Esophagus muscularis mucosa (tissue), 4 donors: ENCODE results near the gene CLCN3. TPM values are rescaled to one million over a fixed set of nuclear protein-coding genes. Genes with fewer than 3 reads are reported as not detected.

Experiments used
- DNase-seq: peaks from one replicate; pipeline ENCODE4 v3.0.0-alpha.2; 2017; ENCODE audit errors: extremely low spot score
- H3K27ac ChIP-seq, 4 donors: fragments of 200-600 bp; sonication (generic); replicated peaks in 1 of 4; 1 replicate in 3 of 4; 2 replicates in 1 of 4; pipeline ENCODE4 v1.5.1; 2016 to 2019; ENCODE audit warnings: mild to moderate bottlenecking in 1 of 4
- H3K27me3 ChIP-seq, 4 donors: fragments of 200-600 bp; sonication (generic); one replicate each; pipeline versions ENCODE4 v1.5.1 to v1.6.0; 2016 to 2019
- H3K36me3 ChIP-seq, 4 donors: fragments of 200-600 bp; sonication (generic); one replicate each; pipeline ENCODE4 v1.5.1; 2016 to 2019
- H3K4me1 ChIP-seq, 4 donors: fragments of 200-600 bp; sonication (generic); one replicate each; pipeline ENCODE4 v1.5.1; 2016 to 2019
- H3K4me3 ChIP-seq, 4 donors: fragments of 200-600 bp; sonication (generic); 1 replicate in 2 of 4; 2 replicates in 2 of 4; pipeline ENCODE4 v1.5.1; 2016 to 2019; ENCODE audit warnings: mild to moderate bottlenecking in 4 of 4, moderate library complexity in 1 of 4
- H3K9me3 ChIP-seq, 4 donors: fragments of 200-600 bp; sonication (generic); 1 replicate in 3 of 4; 2 replicates in 1 of 4; pipeline ENCODE4 v1.5.1; 2016 to 2019
- CTCF ChIP-seq, 3 experiments: fragments of 200-600 bp in 2 of 3; fragments of 450-650 bp in 1 of 3; sonication (generic) in 2 of 3; IDR thresholded peaks; one replicate each; pipeline ENCODE4 v1.5.1; 2017 to 2019; ENCODE audit warnings: antibody characterized with exemption in 3 of 3, mild to moderate bottlenecking in 2 of 3, moderate library complexity in 1 of 3
- EP300 ChIP-seq: sonication (generic); formaldehyde crosslinking; IDR thresholded peaks from one replicate; pipeline ENCODE4 v1.6.1; 2017; ENCODE audit warnings: antibody characterized with exemption
- POLR2A ChIP-seq: fragments of 450-650 bp; IDR thresholded peaks from one replicate; pipeline ENCODE4 v1.6.1; 2017; ENCODE audit warnings: antibody characterized with exemption, moderate library complexity, mild to moderate bottlenecking, low read depth
- POLR2AphosphoS5 ChIP-seq, 2 donors: sonication (generic); formaldehyde crosslinking; IDR thresholded peaks; one replicate each; pipeline ENCODE4 v1.6.1; 2017; ENCODE audit warnings: antibody characterized with exemption in 2 of 2
- WGBS: methylation state at CpG from one replicate; pipeline ENCODE4 v1.1.5; 2018; 5-methylcytosine and 5-hydroxymethylcytosine counted together
- intact Hi-C: fragments of 100-400 bp; cut with DNase I; formaldehyde crosslinking; loops from one replicate; pipeline ENCODE4 v1.15.1; 2023
- total RNA-seq, 4 donors: library from RNA; depleted of rRNA; stranded (reverse); fragments of >200 nt; gene quantifications; one replicate each; pipeline versions ENCODE4 v1.1.0 to v1.2.1, GENCODE V29; 2016

CLCN3 gene
- total RNA-seq, 4 donors from 2014 or later, result 11.2 to 17.7 (median 14.9) TPM

DNA sequence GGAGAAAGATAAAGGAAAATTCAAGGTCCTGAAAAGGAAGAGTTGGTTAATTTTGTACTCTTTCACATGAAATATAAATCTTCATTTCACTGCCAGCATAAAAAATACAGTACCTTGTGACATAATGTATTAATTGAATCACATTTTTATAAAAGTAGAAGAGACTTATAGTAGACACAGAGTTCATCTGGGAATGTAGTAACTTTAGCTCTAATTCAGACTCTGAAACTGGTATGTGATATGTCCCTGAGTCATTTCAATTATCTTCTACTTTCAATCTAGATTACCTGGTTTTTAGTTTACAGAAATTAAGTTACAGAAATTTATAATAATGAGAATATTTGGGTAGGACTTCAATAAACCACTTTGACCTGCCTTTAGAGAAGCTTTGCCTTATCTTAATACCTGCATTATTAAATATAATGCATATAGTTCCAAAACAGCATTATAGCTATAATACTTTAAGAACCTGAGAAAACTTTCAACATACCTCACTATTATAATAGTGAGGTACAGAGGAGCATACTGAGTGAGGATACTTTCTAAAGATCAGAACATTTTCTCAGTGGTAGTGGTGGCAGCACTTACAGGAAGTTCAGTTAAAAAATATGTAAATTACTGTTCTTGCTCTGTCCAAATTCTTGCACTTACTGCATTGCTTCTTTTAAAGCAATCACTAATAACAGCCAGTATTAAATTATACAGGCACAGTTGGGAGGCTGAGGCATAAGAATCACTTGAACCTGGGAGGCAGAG, 19.2 kb upstream of the CLCN3 start:
- TF ChIP-seq POLR2AphosphoS5 (IDR thresholded peaks at IDR 0.05) (no peak), EP300 (no peak), POLR2A (no peak), CTCF (IDR thresholded peaks at IDR 0.05) (no peak)
- H3K4me1 ChIP-seq, result peaks cover 0 to 7% (median 2%) of the 10 kb centered on the region in 4 donors
- intact Hi-C loops, result no loop called here
- H3K9me3 ChIP-seq, result no peaks in the 10 kb centered on the region
- no peak for DNase-seq
- H3K4me3 ChIP-seq, result no peak overlapping the region
- H3K27me3 ChIP-seq, result no peaks in the 10 kb centered on the region
- no peak overlapping the region for H3K27ac ChIP-seq
- H3K36me3 ChIP-seq, result peaks cover 11 to 48% (median 29%) of the 10 kb centered on the region in 4 donors

DNA sequence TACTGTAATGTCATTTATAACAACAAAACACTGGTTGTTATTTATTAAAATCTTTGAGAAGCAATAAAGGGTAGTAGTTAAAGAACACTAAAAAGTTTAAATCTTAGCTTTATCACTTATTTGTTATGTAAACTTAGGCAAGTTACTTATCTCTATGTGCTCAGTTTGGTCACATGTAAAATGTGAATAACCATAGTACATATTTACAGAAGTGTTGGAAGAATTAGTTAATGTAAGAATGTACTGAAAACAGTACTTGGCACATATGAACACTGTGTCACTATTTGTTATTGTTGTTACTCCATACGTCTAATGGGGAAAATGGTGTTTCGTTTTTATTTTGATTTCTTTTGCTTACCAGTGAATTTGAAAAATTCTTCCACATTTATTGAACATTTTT, 17.1 kb upstream of the CLCN3 start:
- intact Hi-C loops, result no loop called here
- Histone ChIP-seq H3K4me1 (peaks cover 0 to 7% (median 2%) of the 10 kb centered on the region in 4 donors), H3K4me3 (no peak overlapping the region), H3K9me3 (no peaks in the 10 kb centered on the region), H3K36me3 (peaks cover 4 to 36% (median 18%) of the 10 kb centered on the region in 4 donors), H3K27me3 (no peaks in the 10 kb centered on the region), H3K27ac (no peak overlapping the region)
- TF ChIP-seq POLR2AphosphoS5 (IDR thresholded peaks at IDR 0.05) (no peak), POLR2A (no peak)
- WGBS, result 89% methylated on average over 2 of the region's 2 CpGs
- DNase-seq, result no peak

DNA sequence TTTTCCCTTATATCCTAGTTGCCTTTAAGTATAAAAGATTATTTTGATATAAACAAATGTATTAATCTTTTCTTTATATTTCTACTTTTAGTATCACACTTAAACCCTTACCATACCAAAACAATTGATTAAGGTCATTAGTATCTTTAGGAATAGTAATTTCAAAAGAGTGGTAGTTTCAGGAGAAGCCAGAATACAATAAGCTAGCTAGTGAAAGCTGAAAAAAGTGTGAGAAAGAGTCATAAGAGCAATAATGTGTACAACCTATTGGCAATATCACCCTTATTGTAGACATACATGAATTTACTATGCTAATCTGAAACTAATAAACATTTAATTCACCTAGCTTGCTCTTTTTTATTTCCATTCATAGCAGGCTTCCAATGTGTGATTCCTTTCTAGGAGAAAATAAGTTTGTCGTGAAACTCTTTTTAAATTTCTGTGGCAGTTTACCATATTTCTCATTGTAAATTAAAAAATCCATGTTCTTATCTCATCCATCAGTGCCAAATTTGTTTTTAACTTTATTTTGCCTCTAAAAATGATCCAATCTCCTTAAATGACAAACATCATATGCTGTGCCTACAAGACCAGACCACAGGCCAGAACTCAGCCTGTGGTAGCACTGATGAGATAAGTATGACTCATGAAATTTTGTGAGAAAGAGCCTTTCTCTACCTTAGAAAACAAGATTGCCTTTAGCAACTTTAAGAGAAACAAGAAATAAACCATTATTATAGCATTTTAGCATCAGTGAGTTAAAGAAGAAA, 16.1 kb upstream of the CLCN3 start:
- 0% methylated on average over 1 of the region's 1 CpG for WGBS
- Histone ChIP-seq H3K4me3 (no peak overlapping the region), H3K36me3 (peaks cover 0 to 32% (median 15%) of the 10 kb centered on the region in 4 donors), H3K27me3 (no peaks in the 10 kb centered on the region), H3K4me1 (peaks cover 0 to 7% (median 2%) of the 10 kb centered on the region in 4 donors), H3K27ac (no peak overlapping the region), H3K9me3 (no peaks in the 10 kb centered on the region)
- TF ChIP-seq POLR2AphosphoS5 (IDR thresholded peaks at IDR 0.05), result no peak
- TF ChIP-seq CTCF (IDR thresholded peaks at IDR 0.05), result no peak
- TF ChIP-seq EP300, result no peak
- intact Hi-C loops, result no loop called here
- DNase-seq, result no peak

DNA sequence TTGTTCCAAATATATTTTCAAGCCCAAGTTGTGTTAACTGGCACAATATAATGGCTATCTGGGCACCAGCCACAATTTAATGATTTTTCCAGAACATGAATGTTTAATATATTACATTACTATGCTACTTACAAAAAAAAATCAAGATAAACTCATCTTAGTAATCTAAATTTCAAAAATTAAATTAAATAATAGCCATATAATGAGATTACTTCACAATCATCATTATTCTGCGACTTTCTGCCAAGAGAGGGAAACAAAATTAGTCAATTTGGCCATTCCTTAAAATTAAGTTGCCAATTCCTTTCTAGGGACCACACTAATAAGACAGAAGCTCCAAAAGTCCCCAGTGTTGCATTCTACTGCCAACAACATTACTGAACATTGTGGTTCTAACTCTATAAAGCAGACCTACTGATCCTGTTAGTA, 15.5 kb upstream of the CLCN3 start:
- no peak for DNase-seq
- H3K27me3 ChIP-seq, result no peaks in the 10 kb centered on the region
- peaks cover 0 to 11% (median 3%) of the 10 kb centered on the region in 4 donors for H3K4me1 ChIP-seq
- intact Hi-C loops, result no loop called here
- peak overlapping the region in 1 of 4 donors; percentile 5 for H3K27ac ChIP-seq
- WGBS, result 90% methylated on average over 1 of the region's 1 CpG
- H3K9me3 ChIP-seq, result no peaks in the 10 kb centered on the region
- TF ChIP-seq POLR2AphosphoS5 (IDR thresholded peaks at IDR 0.05), result no peak
- no peak for TF ChIP-seq CTCF (IDR thresholded peaks at IDR 0.05)
- TF ChIP-seq EP300, result no peak
- no peak for TF ChIP-seq POLR2A
- H3K36me3 ChIP-seq, result peaks cover 0 to 27% (median 12%) of the 10 kb centered on the region in 4 donors
- H3K4me3 ChIP-seq, result no peak overlapping the region

DNA sequence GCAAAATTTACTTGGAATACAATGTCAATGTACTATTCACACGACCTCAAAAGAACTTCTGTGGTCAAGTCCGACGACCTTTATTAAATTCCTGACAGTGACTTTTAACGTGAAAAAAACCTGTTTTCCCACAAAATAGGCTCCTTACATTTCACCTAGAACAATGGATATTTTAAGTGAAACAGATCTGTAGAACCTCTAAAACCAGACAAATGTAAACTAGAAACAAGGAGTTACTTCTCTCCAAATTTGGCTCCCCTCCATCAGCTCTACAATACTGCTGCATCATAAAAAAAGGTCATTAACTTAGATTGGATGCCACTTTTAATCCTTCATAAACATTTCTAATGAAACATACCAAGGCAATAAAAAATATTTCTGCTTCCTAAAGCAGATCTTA, 9.2 kb upstream of the CLCN3 start:
- TF ChIP-seq EP300 (no peak), POLR2A (no peak), POLR2AphosphoS5 (IDR thresholded peaks at IDR 0.05) (no peak), CTCF (IDR thresholded peaks at IDR 0.05) (no peak)
- peak overlapping the region in 3 of 4 donors; percentile 93 to 96 (median 96) for H3K27ac ChIP-seq
- peaks cover 0 to 5% (median 0%) of the 10 kb centered on the region in 4 donors for H3K36me3 ChIP-seq
- DNase-seq, result no peak
- no peaks in the 10 kb centered on the region for H3K9me3 ChIP-seq
- H3K27me3 ChIP-seq, result no peaks in the 10 kb centered on the region
- peaks cover 9 to 33% (median 29%) of the 10 kb centered on the region in 4 donors for H3K4me1 ChIP-seq
- intact Hi-C loops, result loop anchor here (10.0 kb wide), 1 partner anchor 114 kb away; no protein-coding TSS in a partner anchor
- peak overlapping the region; percentile 6 to 88 (median 82) for H3K4me3 ChIP-seq
- 54% methylated on average over 4 of the region's 4 CpGs for WGBS
